HCT116 (cell line): Measurements from ENCODE around the gene EXOC6B. TPM values are rescaled to one million over a fixed set of nuclear protein-coding genes. Genes with fewer than 3 reads are reported as not detected.

Experiments
- ATAC-seq: fragments of 200-7000 bp; cut with Tn5 transposase; 2 replicates; pipeline ENCODE4 v1.9.1; 2020; ENCODE audit warnings: mild to moderate bottlenecking, moderate library complexity
- BruUV-seq: library from RNA; stranded (reverse); fragments of 400-500 nt; replicated peaks from 2 replicates; lab custom pipeline; 2021; lab: Mats Ljungman, UMichigan
- CTCF ChIA-PET: fragments of 300-600 bp; sonication (Branson Sonifier 250); formaldehyde crosslinking; loops from one replicate; lab custom pipeline; 2021; ENCODE audit warnings: antibody characterized with exemption; lab: Charles Lee
- POLR2A ChIA-PET: fragments of 300-600, 350-600 bp; sonication (Branson Sonifier 250); formaldehyde crosslinking; loops from one replicate; lab custom pipeline; 2021; ENCODE audit warnings: antibody characterized with exemption; lab: Charles Lee
- RAD21 ChIA-PET, 2 experiments: fragments of 300-600 bp; sonication (Branson Sonifier 250); formaldehyde crosslinking; loops; one replicate each; lab custom pipeline; 2023; ENCODE audit warnings: low total read pairs in 2 of 2; ENCODE audit not compliant: uncharacterized antibody in 2 of 2, unreplicated experiment in 2 of 2, low non-redundant PET in 1 of 2; lab: Charles Lee
- DNase-seq: peaks from one replicate; pipeline ENCODE4 v3.0.0-alpha.2; 2010; ENCODE audit warnings: low read depth, low spot score
- H2AFZ ChIP-seq: fragments of 200-600 bp; shearing (Covaris generic), sonication (generic); 2 replicates; pipeline ENCODE4 v1.6.1; 2017; ENCODE audit warnings: low read depth, mixed run types, mixed read lengths, antibody characterized with exemption, low read length; ENCODE audit not compliant: poor library complexity, severe bottlenecking
- H3K27ac ChIP-seq: 2 replicates; pipeline ENCODE4 v1.5.1; 2012; ENCODE audit warnings: low read depth, low read length
- H3K27me3 ChIP-seq: fragments of 200-600 bp; sonication (generic); 2 replicates; pipeline ENCODE4 v1.6.1; 2016; ENCODE audit warnings: mixed run types, low read length, mixed read lengths; ENCODE audit not compliant: insufficient read depth
- H3K36me3 ChIP-seq, 2 experiments: fragments of 200-500 bp in 1 of 2; fragments of 200-600 bp in 1 of 2; sonication (Bioruptor generic) in 1 of 2; sonication (generic) in 1 of 2; 2 replicates each; pipeline versions ENCODE4 v1.5.1 to v1.6.1; 2014 to 2016; ENCODE audit warnings: low read length in 2 of 2, inconsistent platforms in 1 of 2, mixed read lengths in 1 of 2, mixed run types in 1 of 2; ENCODE audit not compliant: insufficient read depth in 2 of 2, control insufficient read depth in 1 of 2
- H3K4me1 ChIP-seq, 2 experiments: fragments of 200-600 bp in 1 of 2; sonication (generic) in 1 of 2; 2 replicates each; pipeline versions ENCODE4 v1.5.1 to v1.6.1; 2012 to 2017; ENCODE audit warnings: low read length in 2 of 2, inconsistent platforms in 1 of 2, mild to moderate bottlenecking in 1 of 2, mixed read lengths in 1 of 2, mixed run types in 1 of 2, moderate library complexity in 1 of 2; ENCODE audit not compliant: insufficient read depth in 2 of 2, control insufficient read depth in 1 of 2
- H3K4me2 ChIP-seq: fragments of 200-600 bp; sonication (generic); 2 replicates; pipeline ENCODE4 v1.6.1; 2017; ENCODE audit warnings: mixed run types, low read length, mixed read lengths
- H3K4me3 ChIP-seq, 2 experiments: fragments of 200-600 bp in 1 of 2; sonication (generic) in 1 of 2; replicated peaks in 1 of 2; 2 replicates each; pipeline ENCODE4 v1.5.1; 2011 to 2016; ENCODE audit warnings: low read length in 2 of 2, control low read depth in 1 of 2, low read depth in 1 of 2, mild to moderate bottlenecking in 1 of 2, mixed read lengths in 1 of 2, mixed run types in 1 of 2
- H3K79me2 ChIP-seq: fragments of 200-600 bp; sonication (generic); 2 replicates; pipeline ENCODE4 v1.6.1; 2017; ENCODE audit warnings: mild to moderate bottlenecking, mixed run types, low read length, moderate library complexity, mixed read lengths; ENCODE audit not compliant: insufficient read depth
- H3K9ac ChIP-seq: fragments of 200-600 bp; sonication (generic); 2 replicates; pipeline ENCODE4 v1.6.1; 2016; ENCODE audit warnings: low read length, mixed read lengths
- H3K9me2 ChIP-seq: fragments of 200-600 bp; sonication (generic), shearing (Covaris generic); 2 replicates; pipeline ENCODE4 v1.6.1; 2017; ENCODE audit warnings: mixed run types, mild to moderate bottlenecking, moderate library complexity; ENCODE audit not compliant: insufficient read depth
- H3K9me3 ChIP-seq, 2 experiments: fragments of 200-500 bp in 1 of 2; fragments of 200-600 bp in 1 of 2; sonication (Bioruptor generic) in 1 of 2; sonication (generic) in 1 of 2; 2 replicates each; pipeline ENCODE4 v1.6.1; 2014 to 2017; ENCODE audit warnings: low read length in 2 of 2, mixed read lengths in 2 of 2, inconsistent platforms in 1 of 2, low read depth in 1 of 2, mild to moderate bottlenecking in 1 of 2, mixed run types in 1 of 2, moderate library complexity in 1 of 2; ENCODE audit not compliant: control insufficient read depth in 1 of 2, insufficient read depth in 1 of 2
- H4K20me1 ChIP-seq: fragments of 200-600 bp; sonication (generic), shearing (Covaris generic); 2 replicates; pipeline ENCODE4 v1.6.1; 2017; ENCODE audit warnings: mixed run types, mild to moderate bottlenecking, moderate library complexity; ENCODE audit not compliant: insufficient read depth
- EGR1 ChIP-seq: IDR thresholded peaks from 2 replicates; pipeline ENCODE4 v1.6.1; 2012; ENCODE audit warnings: low read depth
- JUND ChIP-seq: IDR thresholded peaks from 2 replicates; pipeline ENCODE4 v1.6.1; 2012
- POLR2A ChIP-seq: IDR thresholded peaks from 2 replicates; pipeline ENCODE4 v1.7.0; 2011; ENCODE audit warnings: borderline replicate concordance; ENCODE audit not compliant: insufficient read depth, insufficient read length; ENCODE audit errors: extremely low read depth
- YY1 ChIP-seq: IDR thresholded peaks from 2 replicates; pipeline ENCODE4 v1.6.1; 2011; ENCODE audit warnings: low read length, low read depth, moderate library complexity, mild to moderate bottlenecking; ENCODE audit not compliant: insufficient replicate concordance; ENCODE audit errors: extremely low read depth
- intact Hi-C: fragments of 100-400 bp; cut with micrococcal nuclease; formaldehyde crosslinking; loops from 2 replicates; pipeline ENCODE4 v1.10.0; 2022
- total RNA-seq: library from RNA; stranded (reverse); gene quantifications from one replicate; pipeline ENCODE4 v1.2.1, GENCODE V29; 2021; ENCODE audit not compliant: unreplicated experiment
- TF ChIP-seq, protein P1 (sequence below), 3 experiments: fragments of 200-600 bp in 1 of 3; sonication (generic) in 1 of 3; IDR thresholded peaks in 2 of 3; conservative IDR thresholded peaks in 1 of 3; 2 replicates each; pipeline ENCODE4 v1.5.1; 2012 to 2017; ENCODE audit warnings: low read depth in 2 of 3, low read length in 2 of 3, antibody characterized with exemption in 1 of 3, borderline replicate concordance in 1 of 3, control low read depth in 1 of 3, mild to moderate bottlenecking in 1 of 3, mixed read lengths in 1 of 3, mixed run types in 1 of 3, moderate library complexity in 1 of 3; ENCODE audit not compliant: insufficient read depth in 1 of 3
- TF ChIP-seq, protein P2 (sequence below): IDR thresholded peaks from 2 replicates; pipeline ENCODE4 v1.6.1; 2011; ENCODE audit warnings: mild to moderate bottlenecking, low read length, moderate library complexity; ENCODE audit not compliant: insufficient replicate concordance; ENCODE audit errors: extremely low read depth
- TF ChIP-seq, protein P3 (sequence below): IDR thresholded peaks from 2 replicates; pipeline ENCODE4 v1.6.1; 2012

Gene EXOC6B
- total RNA-seq, 1 experiment from 2014 or later: 25.4 TPM

DNA sequence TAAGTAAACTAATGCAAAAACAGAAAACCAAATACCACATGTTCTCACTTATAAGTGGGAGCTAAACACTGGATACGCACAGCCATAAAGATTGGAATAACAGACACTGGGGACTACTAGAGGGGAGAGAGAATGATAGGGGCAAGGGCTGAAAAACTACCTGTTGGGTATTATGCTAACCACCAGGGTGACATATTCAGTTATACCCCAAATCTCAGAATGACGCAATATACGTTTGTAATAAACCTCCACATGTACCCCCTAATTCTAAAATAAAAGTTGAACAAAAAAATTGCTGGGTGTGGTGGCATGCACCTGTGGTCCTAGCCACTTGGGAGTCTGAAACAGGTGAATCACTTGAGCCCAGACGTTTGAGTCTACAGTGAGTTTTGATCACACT, 157.2 kb downstream of the EXOC6B start:
- no peak overlapping the region for H3K9ac ChIP-seq
- TF ChIP-seq EGR1: no peak
- TF ChIP-seq POLR2A: no peak
- no peak for TF ChIP-seq YY1
- TF ChIP-seq, protein P1, sequence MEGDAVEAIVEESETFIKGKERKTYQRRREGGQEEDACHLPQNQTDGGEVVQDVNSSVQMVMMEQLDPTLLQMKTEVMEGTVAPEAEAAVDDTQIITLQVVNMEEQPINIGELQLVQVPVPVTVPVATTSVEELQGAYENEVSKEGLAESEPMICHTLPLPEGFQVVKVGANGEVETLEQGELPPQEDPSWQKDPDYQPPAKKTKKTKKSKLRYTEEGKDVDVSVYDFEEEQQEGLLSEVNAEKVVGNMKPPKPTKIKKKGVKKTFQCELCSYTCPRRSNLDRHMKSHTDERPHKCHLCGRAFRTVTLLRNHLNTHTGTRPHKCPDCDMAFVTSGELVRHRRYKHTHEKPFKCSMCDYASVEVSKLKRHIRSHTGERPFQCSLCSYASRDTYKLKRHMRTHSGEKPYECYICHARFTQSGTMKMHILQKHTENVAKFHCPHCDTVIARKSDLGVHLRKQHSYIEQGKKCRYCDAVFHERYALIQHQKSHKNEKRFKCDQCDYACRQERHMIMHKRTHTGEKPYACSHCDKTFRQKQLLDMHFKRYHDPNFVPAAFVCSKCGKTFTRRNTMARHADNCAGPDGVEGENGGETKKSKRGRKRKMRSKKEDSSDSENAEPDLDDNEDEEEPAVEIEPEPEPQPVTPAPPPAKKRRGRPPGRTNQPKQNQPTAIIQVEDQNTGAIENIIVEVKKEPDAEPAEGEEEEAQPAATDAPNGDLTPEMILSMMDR (IDR thresholded peaks at IDR 0.05 in 2 of 3, conservative IDR thresholded peaks at IDR 0.05 in 1 of 3; ENCODE audit: borderline replicate concordance in 1 of 3, insufficient read depth in 1 of 3, low read depth in 2 of 3, low read length in 2 of 3): no peak
- TF ChIP-seq JUND: no peak
- TF ChIP-seq, protein P2, sequence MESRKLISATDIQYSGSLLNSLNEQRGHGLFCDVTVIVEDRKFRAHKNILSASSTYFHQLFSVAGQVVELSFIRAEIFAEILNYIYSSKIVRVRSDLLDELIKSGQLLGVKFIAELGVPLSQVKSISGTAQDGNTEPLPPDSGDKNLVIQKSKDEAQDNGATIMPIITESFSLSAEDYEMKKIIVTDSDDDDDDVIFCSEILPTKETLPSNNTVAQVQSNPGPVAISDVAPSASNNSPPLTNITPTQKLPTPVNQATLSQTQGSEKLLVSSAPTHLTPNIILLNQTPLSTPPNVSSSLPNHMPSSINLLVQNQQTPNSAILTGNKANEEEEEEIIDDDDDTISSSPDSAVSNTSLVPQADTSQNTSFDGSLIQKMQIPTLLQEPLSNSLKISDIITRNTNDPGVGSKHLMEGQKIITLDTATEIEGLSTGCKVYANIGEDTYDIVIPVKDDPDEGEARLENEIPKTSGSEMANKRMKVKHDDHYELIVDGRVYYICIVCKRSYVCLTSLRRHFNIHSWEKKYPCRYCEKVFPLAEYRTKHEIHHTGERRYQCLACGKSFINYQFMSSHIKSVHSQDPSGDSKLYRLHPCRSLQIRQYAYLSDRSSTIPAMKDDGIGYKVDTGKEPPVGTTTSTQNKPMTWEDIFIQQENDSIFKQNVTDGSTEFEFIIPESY: no peak
- TF ChIP-seq, protein P3, sequence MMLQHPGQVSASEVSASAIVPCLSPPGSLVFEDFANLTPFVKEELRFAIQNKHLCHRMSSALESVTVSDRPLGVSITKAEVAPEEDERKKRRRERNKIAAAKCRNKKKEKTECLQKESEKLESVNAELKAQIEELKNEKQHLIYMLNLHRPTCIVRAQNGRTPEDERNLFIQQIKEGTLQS: no peak
- TF ChIP-seq, all 23 proteins: peak for 0
- CTCF ChIA-PET: no interaction called here
- Histone ChIP-seq H3K9me2 (no peaks in the 10 kb centered on the region), H3K4me1 (no peaks in the 10 kb centered on the region), H3K4me3 (no peak overlapping the region), H3K27ac (no peak overlapping the region), H3K4me2 (no peak overlapping the region), H3K27me3 (no peaks in the 10 kb centered on the region), H3K79me2 (no peaks in the 10 kb centered on the region), H3K9me3 (no peaks in the 10 kb centered on the region; a peak in 1 of 4 replicates), H4K20me1 (no peaks in the 10 kb centered on the region), H2AFZ (no peak overlapping the region), H3K36me3 (no peaks in the 10 kb centered on the region)
- no peak for ATAC-seq
- POLR2A ChIA-PET: no interaction called here
- intact Hi-C loops: no loop called here
- DNase-seq: no peak
- RAD21 ChIA-PET: no interaction called here
- BruUV-seq: no TSS peak
